Breast epithelium (tissue), 4 donors: ENCODE data around the gene CREB3L2. TPM values are rescaled to one million over a fixed set of nuclear protein-coding genes. Genes with fewer than 3 reads are reported as not detected.

Source experiments
- DNase-seq, 2 donors: peaks; one replicate each; pipeline ENCODE4 v3.0.0-alpha.2; 2019; ENCODE audit warnings: low spot score in 2 of 2
- H3K27ac ChIP-seq, 2 donors: fragments of 200-600 bp; sonication (generic) in 1 of 2; one replicate each; pipeline ENCODE4 v1.5.1; 2016 to 2019; ENCODE audit warnings: mild to moderate bottlenecking in 1 of 2
- H3K27me3 ChIP-seq, 2 donors: fragments of 200-600 bp; sonication (generic) in 1 of 2; one replicate each; pipeline versions ENCODE4 v1.5.1 to v1.6.0; 2017 to 2019; ENCODE audit warnings: control low read depth in 1 of 2, mild to moderate bottlenecking in 1 of 2
- H3K36me3 ChIP-seq: fragments of 200-600 bp; one replicate; pipeline ENCODE4 v1.5.1; 2019
- H3K4me1 ChIP-seq, 2 donors: fragments of 200-600 bp; sonication (generic); one replicate each; pipeline ENCODE4 v1.5.1; 2016 to 2019; ENCODE audit warnings: control low read depth in 1 of 2
- H3K4me3 ChIP-seq, 3 donors: fragments of 200-600 bp; sonication (generic); 1 replicate in 2 of 3; 2 replicates in 1 of 3; pipeline ENCODE4 v1.5.1; 2016 to 2019; ENCODE audit warnings: mild to moderate bottlenecking in 3 of 3, moderate library complexity in 2 of 3
- H3K9me3 ChIP-seq, 2 donors: fragments of 200-600 bp; sonication (generic) in 1 of 2; one replicate each; pipeline ENCODE4 v1.5.1; 2016 to 2019; ENCODE audit warnings: control low read depth in 1 of 2
- POLR2A ChIP-seq: fragments of 450-650 bp; IDR thresholded peaks from one replicate; pipeline ENCODE4 v1.6.1; 2016; ENCODE audit warnings: antibody characterized with exemption, mild to moderate bottlenecking, moderate library complexity
- POLR2AphosphoS5 ChIP-seq, 3 donors: sonication (generic); formaldehyde crosslinking; IDR thresholded peaks; one replicate each; pipeline ENCODE4 v1.6.1; 2017; ENCODE audit warnings: antibody characterized with exemption in 3 of 3
- intact Hi-C: fragments of 100-400 bp; cut with DNase I; formaldehyde crosslinking; loops from one replicate; pipeline ENCODE4 v1.15.1; 2023; ENCODE audit warnings: low total_unique reads
- total RNA-seq, 3 donors: library from RNA; depleted of rRNA; stranded (reverse); fragments of >200 nt; gene quantifications; one replicate each; pipeline ENCODE4 v1.1.0, GENCODE V29; 2016
- TF ChIP-seq, protein P1 (sequence below), 3 donors: fragments of 450-650 bp; IDR thresholded peaks; one replicate each; pipeline ENCODE4 v1.5.1; 2016 to 2017; ENCODE audit warnings: antibody characterized with exemption in 3 of 3, mild to moderate bottlenecking in 3 of 3, moderate library complexity in 3 of 3

Gene CREB3L2
- total RNA-seq, 3 donors from 2014 or later = 23.0 to 46.5 (median 40.5) TPM

DNA sequence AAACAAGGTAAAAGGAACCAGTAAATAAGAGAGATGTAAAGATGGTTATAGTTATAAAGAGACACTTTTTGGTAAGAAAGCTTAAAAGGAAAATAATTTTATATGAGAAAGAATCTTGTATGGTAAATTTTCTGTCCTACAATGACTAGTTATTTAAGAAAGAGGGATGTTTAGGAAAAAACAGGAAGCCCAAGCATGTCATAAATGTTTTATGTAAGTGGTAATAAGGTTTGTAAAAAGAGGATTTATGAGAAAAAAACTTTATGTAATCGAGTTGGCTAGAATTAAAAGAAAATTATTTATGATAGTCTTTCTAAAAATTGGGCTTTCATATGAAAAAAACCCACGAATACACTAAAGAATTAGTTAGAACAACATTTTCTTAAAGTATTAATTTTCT, 34.2 kb upstream of the CREB3L2 start:
- Histone ChIP-seq H3K4me1 (no peaks in the 10 kb centered on the region), H3K27me3 (no peaks in the 10 kb centered on the region), H3K4me3 (no peak overlapping the region), H3K9me3 (peaks cover 4 to 8% of the 10 kb centered on the region in 2 donors), H3K36me3 (no peaks in the 10 kb centered on the region), H3K27ac (no peak overlapping the region)
- TF ChIP-seq POLR2A (no peak), POLR2AphosphoS5 (IDR thresholded peaks at IDR 0.05) (no peak)
- TF ChIP-seq, protein P1, sequence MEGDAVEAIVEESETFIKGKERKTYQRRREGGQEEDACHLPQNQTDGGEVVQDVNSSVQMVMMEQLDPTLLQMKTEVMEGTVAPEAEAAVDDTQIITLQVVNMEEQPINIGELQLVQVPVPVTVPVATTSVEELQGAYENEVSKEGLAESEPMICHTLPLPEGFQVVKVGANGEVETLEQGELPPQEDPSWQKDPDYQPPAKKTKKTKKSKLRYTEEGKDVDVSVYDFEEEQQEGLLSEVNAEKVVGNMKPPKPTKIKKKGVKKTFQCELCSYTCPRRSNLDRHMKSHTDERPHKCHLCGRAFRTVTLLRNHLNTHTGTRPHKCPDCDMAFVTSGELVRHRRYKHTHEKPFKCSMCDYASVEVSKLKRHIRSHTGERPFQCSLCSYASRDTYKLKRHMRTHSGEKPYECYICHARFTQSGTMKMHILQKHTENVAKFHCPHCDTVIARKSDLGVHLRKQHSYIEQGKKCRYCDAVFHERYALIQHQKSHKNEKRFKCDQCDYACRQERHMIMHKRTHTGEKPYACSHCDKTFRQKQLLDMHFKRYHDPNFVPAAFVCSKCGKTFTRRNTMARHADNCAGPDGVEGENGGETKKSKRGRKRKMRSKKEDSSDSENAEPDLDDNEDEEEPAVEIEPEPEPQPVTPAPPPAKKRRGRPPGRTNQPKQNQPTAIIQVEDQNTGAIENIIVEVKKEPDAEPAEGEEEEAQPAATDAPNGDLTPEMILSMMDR (IDR thresholded peaks at IDR 0.05) = no peak
- no peak for DNase-seq
- intact Hi-C loops = no loop called here

DNA sequence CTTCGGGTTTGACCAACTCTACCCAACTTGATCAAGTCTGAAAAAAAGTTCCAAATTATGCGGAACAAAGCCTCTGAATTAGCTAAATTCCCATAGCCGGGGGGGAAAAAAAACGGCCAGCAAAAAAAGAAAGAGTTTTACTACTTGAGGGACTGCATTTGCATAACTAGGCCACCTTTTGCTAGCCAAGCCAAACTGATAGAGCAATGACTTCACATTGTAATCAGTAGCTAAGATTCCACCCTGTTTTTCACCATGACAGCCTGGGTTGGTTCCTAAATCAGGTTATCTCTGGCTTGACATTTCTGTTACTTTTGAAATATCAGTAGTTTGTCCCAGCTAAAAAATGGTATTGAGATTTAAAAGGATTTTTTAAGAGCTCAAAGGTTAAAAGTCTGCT, 31.4 kb upstream of the CREB3L2 start:
- intact Hi-C loops = no loop called here

DNA sequence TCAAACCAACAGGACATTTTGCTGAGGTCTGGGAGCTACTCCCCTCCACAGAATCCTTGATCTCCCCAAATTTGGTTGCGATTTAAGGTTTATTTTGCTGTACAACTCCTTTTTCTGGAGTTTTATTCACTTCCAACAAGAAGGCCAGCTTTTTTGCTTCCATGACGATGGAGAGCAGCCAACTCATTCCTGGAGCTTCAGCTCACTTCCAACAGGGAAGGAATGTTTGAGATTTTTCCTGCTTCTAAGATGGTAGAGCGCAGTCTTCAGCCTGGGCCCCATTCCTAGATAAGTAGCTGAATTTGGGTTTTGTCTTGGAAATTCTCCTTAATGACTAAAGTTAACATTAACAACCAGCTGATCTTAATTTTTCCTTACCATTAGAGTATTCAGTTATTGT, 30.9 kb upstream of the CREB3L2 start:
- no peak for TF ChIP-seq POLR2AphosphoS5 (IDR thresholded peaks at IDR 0.05)
- no peak for TF ChIP-seq POLR2A
- TF ChIP-seq, protein P1 (IDR thresholded peaks at IDR 0.05) = no peak
- H3K27me3 ChIP-seq = no peaks in the 10 kb centered on the region
- DNase-seq = no peak
- peaks cover 4 to 8% of the 10 kb centered on the region in 2 donors for H3K9me3 ChIP-seq
- no peak overlapping the region for H3K4me3 ChIP-seq
- H3K27ac ChIP-seq = no peak overlapping the region
- intact Hi-C loops = no loop called here
- no peaks in the 10 kb centered on the region for H3K4me1 ChIP-seq
- H3K36me3 ChIP-seq = no peaks in the 10 kb centered on the region

More for the DNA sequence above, 31.4 kb upstream of the CREB3L2 start:
- H3K9me3 ChIP-seq = peaks cover 4 to 8% of the 10 kb centered on the region in 2 donors
- H3K4me3 ChIP-seq = no peak overlapping the region
- H3K27me3 ChIP-seq = no peaks in the 10 kb centered on the region
- no peak for DNase-seq
- H3K4me1 ChIP-seq = no peaks in the 10 kb centered on the region
- no peaks in the 10 kb centered on the region for H3K36me3 ChIP-seq
- H3K27ac ChIP-seq = no peak overlapping the region
- TF ChIP-seq, protein P1 (IDR thresholded peaks at IDR 0.05) = no peak
- TF ChIP-seq POLR2AphosphoS5 (IDR thresholded peaks at IDR 0.05) (no peak), POLR2A (no peak)

DNA sequence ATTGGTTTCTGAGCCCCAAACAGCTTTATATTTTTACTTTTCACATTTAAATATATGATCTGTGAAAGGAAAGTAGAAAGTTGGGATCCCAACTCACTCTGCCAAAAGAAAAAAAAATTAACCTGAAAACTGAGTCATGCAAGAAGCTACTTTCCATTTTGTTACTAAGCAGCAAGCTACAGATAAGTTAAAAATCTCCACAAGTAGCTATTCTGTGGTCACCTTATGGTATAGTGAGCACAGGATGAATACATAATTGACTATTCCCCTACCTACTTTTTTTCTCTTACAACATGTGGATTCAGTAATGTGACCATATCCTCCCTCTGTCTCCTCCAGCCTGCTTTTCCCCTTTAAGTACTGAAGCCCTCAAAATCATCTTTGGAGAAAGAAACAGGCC, 30.3 kb upstream of the CREB3L2 start:
- DNase-seq = no peak
- Histone ChIP-seq H3K4me1 (no peaks in the 10 kb centered on the region), H3K27ac (no peak overlapping the region), H3K36me3 (no peaks in the 10 kb centered on the region), H3K9me3 (peaks cover 4 to 8% of the 10 kb centered on the region in 2 donors), H3K27me3 (no peaks in the 10 kb centered on the region), H3K4me3 (no peak overlapping the region)
- TF ChIP-seq, protein P1 (IDR thresholded peaks at IDR 0.05) = no peak
- TF ChIP-seq POLR2A (no peak), POLR2AphosphoS5 (IDR thresholded peaks at IDR 0.05) (no peak)
- intact Hi-C loops = no loop called here

DNA sequence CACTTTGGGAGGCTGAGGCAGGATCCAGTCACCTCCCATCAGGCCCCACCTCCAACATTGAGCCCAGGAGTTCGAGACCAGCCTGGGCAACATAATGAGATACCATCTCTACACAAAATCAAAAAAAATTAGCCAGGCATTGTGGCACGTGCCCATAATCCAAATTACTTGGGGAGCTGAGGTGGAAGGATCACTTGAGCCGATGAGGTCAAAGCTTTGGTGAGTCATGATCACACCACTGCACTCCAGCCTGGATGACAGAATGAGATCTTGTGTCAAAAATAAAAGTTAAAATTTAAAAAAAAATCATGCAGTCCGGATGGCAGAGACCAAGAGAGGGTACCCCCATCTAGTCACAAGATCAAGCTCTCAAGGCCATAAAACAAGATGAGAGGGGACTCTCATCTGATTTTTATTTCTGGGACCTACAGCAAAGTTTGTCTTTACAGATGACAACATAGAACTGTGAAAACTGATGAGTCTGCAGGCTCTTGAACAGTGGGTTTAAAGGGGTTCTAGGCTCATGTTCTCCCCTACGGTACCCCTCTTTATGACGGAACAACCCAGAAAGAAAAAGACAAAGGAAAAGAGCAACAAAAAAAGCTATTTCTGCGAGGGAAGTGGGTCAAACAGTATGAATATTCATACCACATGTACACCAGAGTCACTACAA, 28.9 kb upstream of the CREB3L2 start:
- H3K4me3 ChIP-seq = no peak overlapping the region
- H3K36me3 ChIP-seq = no peaks in the 10 kb centered on the region
- H3K4me1 ChIP-seq = no peaks in the 10 kb centered on the region
- H3K27ac ChIP-seq = no peak overlapping the region
- DNase-seq = no peak
- no peaks in the 10 kb centered on the region for H3K27me3 ChIP-seq
- TF ChIP-seq POLR2AphosphoS5 (IDR thresholded peaks at IDR 0.05) (no peak), POLR2A (no peak)
- TF ChIP-seq, protein P1 (IDR thresholded peaks at IDR 0.05) = no peak
- no peaks in the 10 kb centered on the region for H3K9me3 ChIP-seq
- intact Hi-C loops = no loop called here
